Hypothalamus (tissue), 51 donors: ENCODE results near the gene ZBED1.
"Not testable (repeated sequence)": the region's sequence is repeated elsewhere in the genome, so short reads cannot be mapped to it uniquely, and the experiment has no call there.

Source experiments
- DNase-seq, 51 donors: peaks; one replicate each; lab custom pipeline; 2025; lab: John Stamatoyannopoulos, UW

Gene ZBED1

GRCh38 chrX:2498781-2499302, 1.9 kb downstream of the ZBED1 start:
- no peak for DNase-seq

GRCh38 chrX:2497961-2498780, 2.6 kb downstream of the ZBED1 start:
- no peak for DNase-seq

GRCh38 chrX:2495595-2495994, 5.2 kb downstream of the ZBED1 start:
- no peak for DNase-seq

GRCh38 chrX:2492531-2493218, 8.1 kb downstream of the ZBED1 start:
- no peak for DNase-seq

- DNase-seq: no peak
Observed at GRCh38 chrX:2490634-2491033, 10.1 kb downstream of the ZBED1 start.

GRCh38 chrX:2489446-2490445, 11.0 kb downstream of the ZBED1 start:
- DNase-seq: no peak

- no peak for DNase-seq
Observed at GRCh38 chrX:2488621-2489285, 12.0 kb downstream of the ZBED1 start.

GRCh38 chrX:2487366-2487765, 13.4 kb downstream of the ZBED1 start:
- no peak for DNase-seq

GRCh38 chrX:2486476-2487133, 14.2 kb downstream of the ZBED1 start:
- no peak for DNase-seq

- no peak for DNase-seq
Observed at GRCh38 chrX:2485789-2486345, 14.9 kb downstream of the ZBED1 start.

- no peak for DNase-seq
Observed at GRCh38 chrX:2484721-2485648, 15.8 kb downstream of the ZBED1 start.

GRCh38 chrX:2484256-2484655, 16.5 kb downstream of the ZBED1 start:
- no peak for DNase-seq

GRCh38 chrX:2483398-2484060, 17.2 kb downstream of the ZBED1 start:
- DNase-seq: no peak

- DNase-seq: not testable (repeated sequence)
Observed at GRCh38 chrX:2481597-2481996, 19.2 kb downstream of the ZBED1 start.

GRCh38 chrX:2479982-2480381, 20.8 kb downstream of the ZBED1 start:
- DNase-seq: not testable (repeated sequence)

GRCh38 chrX:2479420-2479780, 21.4 kb downstream of the ZBED1 start:
- no peak for DNase-seq

- no peak for DNase-seq
Observed at GRCh38 chrX:2478546-2479419, 22.0 kb downstream of the ZBED1 start.
